ENCODE results near the gene CLCA2. TPM values are rescaled to one million over a fixed set of nuclear protein-coding genes. Genes with fewer than 3 reads are reported as not detected.

The CLCA2 gene
- total and polyA plus RNA-seq, 10 donors, result 0.02 to 0.06 TPM; not detected in 8

DNA sequence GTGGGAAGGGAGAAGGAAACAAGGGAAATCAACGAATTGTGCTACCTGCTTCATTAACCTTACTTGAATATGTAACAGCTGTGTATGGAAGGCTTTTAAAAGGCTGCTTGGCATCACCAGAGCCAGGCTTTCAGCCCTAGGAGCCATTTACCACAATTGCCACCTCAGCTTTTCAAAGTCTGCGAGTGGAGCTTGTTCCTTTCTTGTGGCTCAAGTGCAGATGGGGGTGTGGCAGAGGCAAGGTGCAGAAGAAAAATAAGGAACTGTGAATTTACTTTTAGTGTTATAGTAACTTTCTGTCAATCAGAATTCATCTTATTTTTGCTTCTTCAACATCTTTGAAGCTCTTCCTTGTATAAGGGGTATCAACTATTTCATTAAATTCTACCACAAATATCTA, 17.6 kb downstream of the CLCA2 start:
- Histone ChIP-seq H3K36me3 (no peaks in the 10 kb centered on the region), H3K27me3 (replicated peaks in 1 of 7) (no peaks in the 10 kb centered on the region), H3K27ac (no peak overlapping the region), H3K9me3 (no peaks in the 10 kb centered on the region), H3K4me3 (no peak overlapping the region), H3K4me1 (no peaks in the 10 kb centered on the region)
- intact Hi-C loops (cut with DNase I; ENCODE audit: low total_unique reads), result no loop called here
- WGBS, 5 donors, result 31 to 55% (median 45%) methylated on average over 2 of the region's 2 CpGs
- no peak for DNase-seq
- no peak for TF ChIP-seq POLR2A (IDR thresholded peaks at IDR 0.05)
- TF ChIP-seq, protein P1, sequence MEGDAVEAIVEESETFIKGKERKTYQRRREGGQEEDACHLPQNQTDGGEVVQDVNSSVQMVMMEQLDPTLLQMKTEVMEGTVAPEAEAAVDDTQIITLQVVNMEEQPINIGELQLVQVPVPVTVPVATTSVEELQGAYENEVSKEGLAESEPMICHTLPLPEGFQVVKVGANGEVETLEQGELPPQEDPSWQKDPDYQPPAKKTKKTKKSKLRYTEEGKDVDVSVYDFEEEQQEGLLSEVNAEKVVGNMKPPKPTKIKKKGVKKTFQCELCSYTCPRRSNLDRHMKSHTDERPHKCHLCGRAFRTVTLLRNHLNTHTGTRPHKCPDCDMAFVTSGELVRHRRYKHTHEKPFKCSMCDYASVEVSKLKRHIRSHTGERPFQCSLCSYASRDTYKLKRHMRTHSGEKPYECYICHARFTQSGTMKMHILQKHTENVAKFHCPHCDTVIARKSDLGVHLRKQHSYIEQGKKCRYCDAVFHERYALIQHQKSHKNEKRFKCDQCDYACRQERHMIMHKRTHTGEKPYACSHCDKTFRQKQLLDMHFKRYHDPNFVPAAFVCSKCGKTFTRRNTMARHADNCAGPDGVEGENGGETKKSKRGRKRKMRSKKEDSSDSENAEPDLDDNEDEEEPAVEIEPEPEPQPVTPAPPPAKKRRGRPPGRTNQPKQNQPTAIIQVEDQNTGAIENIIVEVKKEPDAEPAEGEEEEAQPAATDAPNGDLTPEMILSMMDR (IDR thresholded peaks at IDR 0.05 in 8 of 11, conservative IDR thresholded peaks at IDR 0.05 in 3 of 11), result no peak
- no peak for TF ChIP-seq POLR2AphosphoS5 (IDR thresholded peaks at IDR 0.05)

DNA sequence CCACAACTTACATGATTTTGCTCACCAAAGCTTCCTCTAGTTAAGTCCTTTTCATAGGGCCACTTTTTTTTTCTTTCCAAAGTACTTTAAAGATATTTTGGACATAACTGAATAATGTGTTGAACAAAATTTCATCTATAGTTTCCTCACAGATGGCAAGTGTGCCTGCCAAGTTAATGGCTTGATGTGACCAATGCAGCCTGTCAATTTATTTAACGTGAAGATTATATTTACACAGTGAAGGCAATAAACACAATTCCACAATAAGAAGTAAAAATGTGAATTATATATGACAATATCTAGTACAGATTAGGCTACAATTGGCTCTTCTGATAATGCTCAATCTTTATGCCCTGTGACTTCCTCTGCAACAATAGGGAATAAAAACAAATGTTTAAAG, 18.0 kb downstream of the CLCA2 start:
- no peak overlapping the region for H3K4me3 ChIP-seq
- TF ChIP-seq POLR2AphosphoS5 (IDR thresholded peaks at IDR 0.05), result no peak
- TF ChIP-seq POLR2A (IDR thresholded peaks at IDR 0.05), result no peak
- TF ChIP-seq, protein P1 (IDR thresholded peaks at IDR 0.05 in 8 of 11, conservative IDR thresholded peaks at IDR 0.05 in 3 of 11), result no peak
- intact Hi-C loops (cut with DNase I; ENCODE audit: low total_unique reads), result no loop called here
- H3K27me3 ChIP-seq (replicated peaks in 1 of 7), result no peaks in the 10 kb centered on the region
- H3K4me1 ChIP-seq, result no peaks in the 10 kb centered on the region
- no peaks in the 10 kb centered on the region for H3K36me3 ChIP-seq
- WGBS, 5 donors, result 86 to 92% (median 91%) methylated on average over 1 of the region's 1 CpG
- H3K27ac ChIP-seq, result no peak overlapping the region
- no peaks in the 10 kb centered on the region for H3K9me3 ChIP-seq
- DNase-seq, result no peak

DNA sequence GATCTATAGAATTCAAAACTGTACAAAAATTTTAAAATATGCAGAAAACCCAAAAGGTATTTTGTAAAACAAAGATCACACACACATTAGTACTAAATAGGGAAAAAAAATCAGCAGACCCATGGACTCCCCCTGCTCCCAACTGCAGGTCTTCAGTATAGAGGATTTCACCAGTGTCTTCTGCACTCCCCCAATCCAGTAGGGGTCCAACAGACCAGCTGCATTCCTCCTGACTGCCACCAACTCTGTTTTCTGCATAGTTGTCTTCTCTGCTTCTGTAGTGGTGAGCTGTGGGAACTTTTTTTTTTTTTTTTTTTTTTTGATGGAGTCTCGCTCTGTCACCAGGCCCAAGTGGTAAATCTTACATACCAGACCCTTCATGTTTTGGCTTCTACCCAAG, 21.9 kb downstream of the CLCA2 start:
- Histone ChIP-seq H3K36me3 (no peaks in the 10 kb centered on the region), H3K4me3 (no peak overlapping the region), H3K27ac (no peak overlapping the region), H3K9me3 (no peaks in the 10 kb centered on the region), H3K4me1 (no peaks in the 10 kb centered on the region), H3K27me3 (replicated peaks in 1 of 7) (no peaks in the 10 kb centered on the region)
- TF ChIP-seq POLR2AphosphoS5 (IDR thresholded peaks at IDR 0.05), result no peak
- TF ChIP-seq, protein P1 (IDR thresholded peaks at IDR 0.05 in 8 of 11, conservative IDR thresholded peaks at IDR 0.05 in 3 of 11), result no peak
- no peak for TF ChIP-seq POLR2A (IDR thresholded peaks at IDR 0.05)
- intact Hi-C loops (cut with DNase I; ENCODE audit: low total_unique reads), result no loop called here
- no peak for DNase-seq
- WGBS, 5 donors, result 76 to 100% (median 88%) methylated on average over 1 of the region's 1 CpG

DNA sequence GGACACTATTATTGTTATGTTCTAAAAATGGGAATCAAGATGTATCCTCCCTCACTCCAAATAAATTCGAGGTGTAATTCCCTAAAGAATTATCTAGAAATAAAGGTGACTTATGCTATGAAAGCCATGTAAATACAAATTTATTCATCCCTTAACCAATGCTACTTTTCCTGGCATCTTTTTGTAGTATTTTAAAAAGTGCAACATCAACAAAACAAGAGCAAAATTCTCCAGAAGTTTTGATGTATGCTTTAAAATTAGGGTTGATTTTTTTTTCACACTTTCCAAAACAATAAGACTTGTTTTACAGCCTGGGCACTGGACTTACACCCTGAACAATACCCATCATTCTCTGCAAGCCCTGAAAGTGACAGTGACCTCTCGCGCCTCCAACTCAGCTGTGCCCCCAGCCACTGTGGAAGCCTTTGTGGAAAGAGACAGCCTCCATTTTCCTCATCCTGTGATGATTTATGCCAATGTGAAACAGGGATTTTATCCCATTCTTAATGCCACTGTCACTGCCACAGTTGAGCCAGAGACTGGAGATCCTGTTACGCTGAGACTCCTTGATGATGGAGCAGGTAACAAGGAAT, 23.3 kb downstream of the CLCA2 start:
- DNase-seq, result no peak
- no peaks in the 10 kb centered on the region for H3K4me1 ChIP-seq
- no peak overlapping the region for H3K4me3 ChIP-seq
- no peak for TF ChIP-seq POLR2AphosphoS5 (IDR thresholded peaks at IDR 0.05)
- TF ChIP-seq POLR2A (IDR thresholded peaks at IDR 0.05), result no peak
- TF ChIP-seq, protein P1 (IDR thresholded peaks at IDR 0.05 in 8 of 11, conservative IDR thresholded peaks at IDR 0.05 in 3 of 11), result no peak
- no peaks in the 10 kb centered on the region for H3K36me3 ChIP-seq
- WGBS, 5 donors, result 72 to 89% (median 85%) methylated on average over 4 of the region's 4 CpGs
- no peaks in the 10 kb centered on the region for H3K9me3 ChIP-seq
- intact Hi-C loops (cut with DNase I; ENCODE audit: low total_unique reads), result no loop called here
- no peaks in the 10 kb centered on the region for H3K27me3 ChIP-seq (replicated peaks in 1 of 7)
- no peak overlapping the region for H3K27ac ChIP-seq
